ENCODE measurements around the gene TTLL11.

DNA sequence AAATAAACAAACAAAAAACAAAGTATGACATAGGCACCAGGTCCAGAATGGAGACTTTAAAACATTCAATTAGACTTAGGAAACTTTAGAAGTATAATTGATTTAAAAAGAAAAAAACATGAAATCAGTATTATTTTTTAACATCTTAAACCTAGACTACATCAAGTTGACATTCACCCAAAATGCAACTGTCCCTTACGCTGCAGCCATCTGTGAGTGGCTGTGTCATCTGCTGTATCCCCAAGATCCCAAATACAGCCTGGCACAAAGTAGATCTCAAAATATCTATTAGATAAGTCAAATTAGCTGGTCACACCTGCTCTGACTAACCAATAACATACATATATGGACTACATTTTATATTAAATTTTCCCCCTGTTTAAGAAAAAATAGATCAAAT is 7.8 kb downstream of the TTLL11 start:
- TF ChIP-seq, protein P1, sequence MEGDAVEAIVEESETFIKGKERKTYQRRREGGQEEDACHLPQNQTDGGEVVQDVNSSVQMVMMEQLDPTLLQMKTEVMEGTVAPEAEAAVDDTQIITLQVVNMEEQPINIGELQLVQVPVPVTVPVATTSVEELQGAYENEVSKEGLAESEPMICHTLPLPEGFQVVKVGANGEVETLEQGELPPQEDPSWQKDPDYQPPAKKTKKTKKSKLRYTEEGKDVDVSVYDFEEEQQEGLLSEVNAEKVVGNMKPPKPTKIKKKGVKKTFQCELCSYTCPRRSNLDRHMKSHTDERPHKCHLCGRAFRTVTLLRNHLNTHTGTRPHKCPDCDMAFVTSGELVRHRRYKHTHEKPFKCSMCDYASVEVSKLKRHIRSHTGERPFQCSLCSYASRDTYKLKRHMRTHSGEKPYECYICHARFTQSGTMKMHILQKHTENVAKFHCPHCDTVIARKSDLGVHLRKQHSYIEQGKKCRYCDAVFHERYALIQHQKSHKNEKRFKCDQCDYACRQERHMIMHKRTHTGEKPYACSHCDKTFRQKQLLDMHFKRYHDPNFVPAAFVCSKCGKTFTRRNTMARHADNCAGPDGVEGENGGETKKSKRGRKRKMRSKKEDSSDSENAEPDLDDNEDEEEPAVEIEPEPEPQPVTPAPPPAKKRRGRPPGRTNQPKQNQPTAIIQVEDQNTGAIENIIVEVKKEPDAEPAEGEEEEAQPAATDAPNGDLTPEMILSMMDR (conservative IDR thresholded peaks at IDR 0.05; ENCODE audit: low read depth in 2 of 2) = no peak
- TF ChIP-seq EZH2 (IDR thresholded peaks at IDR 0.05; ENCODE audit: low read depth, unreplicated experiment) (no peak), POLR2AphosphoS5 (IDR thresholded peaks at IDR 0.05; ENCODE audit: low read depth) (no peak)
